Fibroblast of lung (primary cell): ENCODE results near the gene INF2. TPM values are rescaled to one million over a fixed set of nuclear protein-coding genes. Genes with fewer than 3 reads are reported as not detected.

Experiments used
- DNase-seq, 2 donors: peaks; one replicate each; pipeline versions ENCODE4 v3.0.0 to v3.0.0-alpha.2; 2010; ENCODE audit warnings: low read depth in 2 of 2
- H2AFZ ChIP-seq: 2 replicates; pipeline ENCODE4 v1.5.1; 2012; ENCODE audit warnings: low read length, control low read depth, inconsistent platforms
- H3K27ac ChIP-seq: 2 replicates; pipeline ENCODE4 v1.5.1; 2011; ENCODE audit warnings: low read length, control low read depth; ENCODE audit not compliant: insufficient read depth
- H3K27me3 ChIP-seq: 2 replicates; pipeline ENCODE4 v1.5.1; 2011; ENCODE audit warnings: mild to moderate bottlenecking, low read length; ENCODE audit not compliant: control insufficient read depth, insufficient read depth
- H3K36me3 ChIP-seq: 2 replicates; pipeline ENCODE4 v1.5.1; 2011; ENCODE audit warnings: low read length; ENCODE audit not compliant: control insufficient read depth, insufficient read depth
- H3K4me1 ChIP-seq: 2 replicates; pipeline ENCODE4 v1.5.1; 2011; ENCODE audit warnings: low read length; ENCODE audit not compliant: control insufficient read depth, insufficient read depth; ENCODE audit errors: extremely low read depth
- H3K4me2 ChIP-seq: 2 replicates; pipeline ENCODE4 v1.5.1; 2011; ENCODE audit warnings: low read length, control low read depth; ENCODE audit not compliant: insufficient read depth; ENCODE audit errors: extremely low read depth
- H3K4me3 ChIP-seq, 4 experiments: fragments of 200-600 bp in 1 of 4; sonication (generic) in 1 of 4; replicated peaks in 1 of 4; 2 replicates each; pipeline ENCODE4 v1.5.1; 2011 to 2016; ENCODE audit warnings: low read length in 4 of 4, low read depth in 3 of 4, mild to moderate bottlenecking in 3 of 4, control low read depth in 2 of 4, inconsistent platforms in 1 of 4, mixed read lengths in 1 of 4; ENCODE audit not compliant: insufficient read depth in 1 of 4; ENCODE audit errors: control extremely low read depth in 1 of 4
- H3K79me2 ChIP-seq: 2 replicates; pipeline ENCODE4 v1.5.1; 2012; ENCODE audit warnings: mild to moderate bottlenecking, low read length, inconsistent platforms; ENCODE audit not compliant: control insufficient read depth, insufficient read depth
- H3K9ac ChIP-seq: 2 replicates; pipeline ENCODE4 v1.5.1; 2011; ENCODE audit warnings: mild to moderate bottlenecking, low read length, control low read depth; ENCODE audit not compliant: insufficient read depth
- H3K9me3 ChIP-seq: 2 replicates; pipeline ENCODE4 v1.5.1; 2012; ENCODE audit warnings: low read depth, low read length; ENCODE audit not compliant: control insufficient read depth, insufficient read depth
- H4K20me1 ChIP-seq: 2 replicates; pipeline ENCODE4 v1.5.1; 2011; ENCODE audit warnings: low read length; ENCODE audit not compliant: control insufficient read depth, insufficient read depth; ENCODE audit errors: extremely low read depth
- CTCF ChIP-seq, 2 donors: IDR thresholded peaks in 1 of 2; conservative IDR thresholded peaks in 1 of 2; 1 replicate in 1 of 2; 2 replicates in 1 of 2; pipeline ENCODE4 v1.5.1; 2011 to 2012; ENCODE audit warnings: low read length in 2 of 2, control low read depth in 1 of 2, inconsistent platforms in 1 of 2, low read depth in 1 of 2, mild to moderate bottlenecking in 1 of 2
- EZH2 ChIP-seq: IDR thresholded peaks from 2 replicates; pipeline ENCODE4 v1.5.1; 2012; ENCODE audit warnings: low read length, control low read depth, mild to moderate bottlenecking; ENCODE audit errors: missing control alignments
- polyA plus RNA-seq, 2 donors: library from polyadenylated mRNA; depleted of rRNA in 1 of 2; stranded (reverse) in 1 of 2; unstranded in 1 of 2; fragments of >200 nt; gene quantifications; 2 replicates each; pipeline ENCODE4 v1.2.1, GENCODE V29; 2011 to 2012; ENCODE audit warnings: missing spikeins in 1 of 2
- total RNA-seq: library from RNA; depleted of rRNA; stranded (reverse); fragments of >200 nt; gene quantifications from 2 replicates; pipeline ENCODE4 v1.2.1, GENCODE V29; 2014

INF2 gene
- total and polyA plus RNA-seq, 2 donors (not counting 1 experiment from before 2014, with no cell fraction given): 19.8 to 50.9 TPM

GRCh38 chr14:104705340-104706047 lies 16.1 kb downstream of the INF2 start:
- no peak overlapping the region for H3K4me3 ChIP-seq
- H3K79me2 ChIP-seq: peaks cover 14% of the 10 kb centered on the region
- H3K9ac ChIP-seq: no peak overlapping the region
- H4K20me1 ChIP-seq: no peaks in the 10 kb centered on the region
- peaks cover 4% of the 10 kb centered on the region for H3K4me1 ChIP-seq
- H3K4me2 ChIP-seq: no peak overlapping the region
- peaks cover 56% of the 10 kb centered on the region for H3K36me3 ChIP-seq
- H3K27ac ChIP-seq: no peak overlapping the region
- H3K9me3 ChIP-seq: no peaks in the 10 kb centered on the region
- H2AFZ ChIP-seq: no peak overlapping the region
- no peaks in the 10 kb centered on the region for H3K27me3 ChIP-seq
- no peak for DNase-seq
- TF ChIP-seq CTCF (conservative IDR thresholded peaks at IDR 0.05 in 1 of 2, IDR thresholded peaks at IDR 0.05 in 1 of 2; ENCODE audit: low read depth in 1 of 2, low read length in 2 of 2) (no peak), EZH2 (no peak)

- peaks cover 4% of the 10 kb centered on the region for H3K4me1 ChIP-seq
- H3K27ac ChIP-seq: no peak overlapping the region
- H3K36me3 ChIP-seq: peaks cover 61% of the 10 kb centered on the region
- H3K9me3 ChIP-seq: no peaks in the 10 kb centered on the region
- DNase-seq: peak in 1 of 2 donors; percentile 50
- no peaks in the 10 kb centered on the region for H4K20me1 ChIP-seq
- no peak for TF ChIP-seq CTCF (conservative IDR thresholded peaks at IDR 0.05 in 1 of 2, IDR thresholded peaks at IDR 0.05 in 1 of 2; ENCODE audit: low read depth in 1 of 2, low read length in 2 of 2)
- no peak for TF ChIP-seq EZH2
- H3K4me3 ChIP-seq: no peak overlapping the region
- H3K9ac ChIP-seq: no peak overlapping the region
- peaks cover under 1% of the 10 kb centered on the region for H3K79me2 ChIP-seq
- H2AFZ ChIP-seq: no peak overlapping the region
- H3K4me2 ChIP-seq: no peak overlapping the region
- no peaks in the 10 kb centered on the region for H3K27me3 ChIP-seq
Measured at GRCh38 chr14:104706733-104707607, 17.6 kb downstream of the INF2 start.
